Lower leg skin (tissue), 4 donors: Measurements from ENCODE around the gene POLK. TPM values are rescaled to one million over a fixed set of nuclear protein-coding genes. Genes with fewer than 3 reads are reported as not detected.

Experiments
- DNase-seq, 2 donors: peaks; one replicate each; pipeline ENCODE4 v3.0.0-alpha.2; 2019; ENCODE audit warnings: low spot score in 2 of 2
- H3K4me3 ChIP-seq: fragments of 200-600 bp; sonication (generic); 2 replicates; pipeline ENCODE4 v1.5.1; 2017; ENCODE audit warnings: mild to moderate bottlenecking, low read depth; ENCODE audit not compliant: poor library complexity, severe bottlenecking
- CTCF ChIP-seq, 3 donors: fragments of 450-650 bp; IDR thresholded peaks; one replicate each; pipeline ENCODE4 v1.5.1; 2016; ENCODE audit warnings: antibody characterized with exemption in 3 of 3, mild to moderate bottlenecking in 3 of 3, moderate library complexity in 2 of 3
- POLR2A ChIP-seq, 2 donors: fragments of 450-650 bp; IDR thresholded peaks; one replicate each; pipeline ENCODE4 v1.6.1; 2016 to 2017; ENCODE audit warnings: antibody characterized with exemption in 2 of 2, mild to moderate bottlenecking in 1 of 2, moderate library complexity in 1 of 2
- WGBS, 2 donors: methylation state at CpG; one replicate each; pipeline ENCODE4 v1.1.5; 2018; 5-methylcytosine and 5-hydroxymethylcytosine counted together
- intact Hi-C: fragments of 100-400 bp; cut with DNase I; formaldehyde crosslinking; loops from one replicate; pipeline ENCODE4 v1.15.0; 2023; ENCODE audit warnings: low total_unique reads
- total RNA-seq, 4 donors: library from RNA; depleted of rRNA; stranded (reverse); fragments of >200 nt; gene quantifications; one replicate each; pipeline ENCODE4 v1.1.0, GENCODE V29; 2016

The POLK gene
- 10 to 100 TPM; 18.0 to 24.9 (median 19.7) TPM for total RNA-seq

- DNase-seq, result peak; percentile 97 to 99
- TF ChIP-seq CTCF (IDR thresholded peaks at IDR 0.05) (no peak), POLR2A (IDR thresholded peaks at IDR 0.05) (peak in 1 of 2 donors; percentile 55)
- intact Hi-C loops, result loop anchor here (10.0 kb wide), 1 partner anchor 177 kb away; the partner anchor contains the start of gene HMGCR
- peak within 1 kb of the TSS; percentile 73 for H3K4me3 ChIP-seq
- 1% methylated on average over 69 to 71 of the region's 71 CpGs for WGBS, 2 donors
These were observed at the start of gene POLK, which contains the start of gene CERT1 for GRCh38 chr5:75511435-75512382. Gene POLK (plus strand): TSS chr5:75511891. Gene CERT1 (minus strand): TSS chr5:75511629. CDS start chr5:75511207, 422 bp downstream.

- no peak for DNase-seq
- intact Hi-C loops, result no loop called here
- 88 to 95% methylated on average over 2 of the region's 2 CpGs for WGBS, 2 donors
- no peak overlapping the region for H3K4me3 ChIP-seq
- TF ChIP-seq POLR2A (IDR thresholded peaks at IDR 0.05) (no peak), CTCF (IDR thresholded peaks at IDR 0.05) (no peak)
These were observed 48.0 kb upstream of the POLK start for GRCh38 chr5:75463726-75464125.

GRCh38 chr5:75465480-75465879 lies 46.2 kb upstream of the POLK start:
- no peak for TF ChIP-seq CTCF (IDR thresholded peaks at IDR 0.05)
- no peak for TF ChIP-seq POLR2A (IDR thresholded peaks at IDR 0.05)
- 65 to 97% methylated on average over 1 of the region's 1 CpG for WGBS, 2 donors
- DNase-seq, result no peak

GRCh38 chr5:75466006-75466716 lies 45.5 kb upstream of the POLK start:
- no peak for DNase-seq
- H3K4me3 ChIP-seq, result no peak overlapping the region
- intact Hi-C loops, result no loop called here
- WGBS, 2 donors, result 89 to 94% methylated on average over 6 of the region's 6 CpGs
- TF ChIP-seq CTCF (IDR thresholded peaks at IDR 0.05), result no peak
- TF ChIP-seq POLR2A (IDR thresholded peaks at IDR 0.05), result no peak

More at GRCh38 chr5:75465480-75465879, 46.2 kb upstream of the POLK start:
- H3K4me3 ChIP-seq, result no peak overlapping the region
- intact Hi-C loops, result no loop called here

- 96 to 98% methylated on average over 2 of the region's 2 CpGs for WGBS, 2 donors
These were observed 43.1 kb upstream of the POLK start for GRCh38 chr5:75468593-75468992.

More at GRCh38 chr5:75468593-75468992, 43.1 kb upstream of the POLK start:
- no peak for DNase-seq
- intact Hi-C loops, result no loop called here
- no peak overlapping the region for H3K4me3 ChIP-seq
- no peak for TF ChIP-seq POLR2A (IDR thresholded peaks at IDR 0.05)
- no peak for TF ChIP-seq CTCF (IDR thresholded peaks at IDR 0.05)
